Small intestine (tissue), 7 donors: Measurements from ENCODE around the gene DIAPH2. TPM values are rescaled to one million over a fixed set of nuclear protein-coding genes. Genes with fewer than 3 reads are reported as not detected.

Source experiments
- DNase-seq, 2 donors: peaks; one replicate each; pipeline versions ENCODE4 v3.0.0 to v3.0.0-alpha.2; 2013
- FAIRE-seq: peaks from 2 replicates; lab custom pipeline; 2012; peaks lifted over from hg19 to GRCh38; lab: Jason Lieb, UNC
- H3K27ac ChIP-seq, 3 donors: one replicate each; pipeline ENCODE4 v1.5.1; 2013; ENCODE audit warnings: low read length in 2 of 3, mild to moderate bottlenecking in 2 of 3, control low read depth in 1 of 3, inconsistent platforms in 1 of 3, low read depth in 1 of 3, moderate library complexity in 1 of 3
- H3K27me3 ChIP-seq, 3 donors: one replicate each; pipeline ENCODE4 v1.6.1; 2013; ENCODE audit warnings: low read length in 3 of 3, inconsistent platforms in 1 of 3; ENCODE audit not compliant: control insufficient read depth in 3 of 3, insufficient read depth in 3 of 3
- H3K36me3 ChIP-seq, 3 donors: one replicate each; pipeline ENCODE4 v1.6.1; 2013; ENCODE audit warnings: low read length in 3 of 3, inconsistent platforms in 1 of 3, low read depth in 1 of 3, mild to moderate bottlenecking in 1 of 3, moderate library complexity in 1 of 3; ENCODE audit not compliant: control insufficient read depth in 3 of 3, insufficient read depth in 2 of 3
- H3K4me1 ChIP-seq, 3 donors: one replicate each; pipeline ENCODE4 v1.6.1; 2013; ENCODE audit warnings: low read length in 2 of 3, inconsistent platforms in 1 of 3, low read depth in 1 of 3, mild to moderate bottlenecking in 1 of 3, moderate library complexity in 1 of 3; ENCODE audit not compliant: control insufficient read depth in 3 of 3, insufficient read depth in 2 of 3
- H3K4me3 ChIP-seq, 3 donors: one replicate each; pipeline ENCODE4 v1.5.1; 2013; ENCODE audit warnings: low read length in 3 of 3, control low read depth in 1 of 3, inconsistent platforms in 1 of 3, low read depth in 1 of 3, mild to moderate bottlenecking in 1 of 3, moderate library complexity in 1 of 3
- H3K9me3 ChIP-seq, 2 donors: one replicate each; pipeline ENCODE4 v1.6.1; 2013; ENCODE audit warnings: low read depth in 1 of 2, low read length in 1 of 2; ENCODE audit not compliant: control insufficient read depth in 2 of 2, insufficient read depth in 1 of 2
- WGBS, 3 donors: extraction: QIAGEN DNeasy Blood & Tissue Kit; methylation state at CpG; one replicate each; pipeline ENCODE4 v1.1.7; 2013; 5-methylcytosine and 5-hydroxymethylcytosine counted together
- polyA plus RNA-seq, 4 donors: library from polyadenylated mRNA; stranded (reverse) in 3 of 4; unstranded in 1 of 4; fragments of 200-250 nt in 3 of 4; fragments of 120-200 nt in 1 of 4; gene quantifications; one replicate each; pipeline versions ENCODE4 v1.2.1 to v1.2.3, GENCODE V29; 2013
- donor health status: healthy with polysubstance abuse.
- donor health status: control.
- donor health status: control.
- donor health status: Bipolar disorder and iron deficiency.
- donor health status: healthy.

DIAPH2 gene
- polyA plus RNA-seq, 4 donors, result 5.1 to 11.7 (median 6.1) TPM

- Histone ChIP-seq H3K27me3 (no peaks in the 10 kb centered on the region), H3K4me3 (no peak overlapping the region), H3K27ac (no peak overlapping the region), H3K36me3 (no peaks in the 10 kb centered on the region), H3K9me3 (no peaks in the 10 kb centered on the region), H3K4me1 (no peaks in the 10 kb centered on the region)
- FAIRE-seq (no peak), DNase-seq (no peak)
- 73 to 84% (median 78%) methylated on average over 1 of the region's 1 CpG for WGBS, 3 donors
These were observed 622.3 kb downstream of the DIAPH2 start for GRCh38 chrX:97306771-97307470.

GRCh38 chrX:97308171-97308570 is 623.5 kb downstream of the DIAPH2 start:
- no peak overlapping the region for H3K27ac ChIP-seq
- no peaks in the 10 kb centered on the region for H3K9me3 ChIP-seq
- no peaks in the 10 kb centered on the region for H3K36me3 ChIP-seq
- no peak for FAIRE-seq
- no peak overlapping the region for H3K4me3 ChIP-seq
- DNase-seq, result no peak
- no peaks in the 10 kb centered on the region for H3K27me3 ChIP-seq
- 90 to 95% (median 95%) methylated on average over 4 of the region's 4 CpGs for WGBS, 3 donors
- H3K4me1 ChIP-seq, result no peaks in the 10 kb centered on the region

- 72 to 91% (median 82%) methylated on average over 2 of the region's 2 CpGs for WGBS, 3 donors
- DNase-seq (no peak), FAIRE-seq (no peak)
- Histone ChIP-seq H3K36me3 (no peaks in the 10 kb centered on the region), H3K4me3 (no peak overlapping the region), H3K9me3 (no peaks in the 10 kb centered on the region), H3K27ac (no peak overlapping the region), H3K4me1 (no peaks in the 10 kb centered on the region), H3K27me3 (no peaks in the 10 kb centered on the region)
These were observed 625.0 kb downstream of the DIAPH2 start for GRCh38 chrX:97309487-97310116.

- 72 to 91% (median 79%) methylated on average over 5 to 8 of the region's 8 CpGs for WGBS, 3 donors
These were observed 625.7 kb downstream of the DIAPH2 start for GRCh38 chrX:97310373-97310772.

GRCh38 chrX:97311066-97311778 is 626.6 kb downstream of the DIAPH2 start:
- no peak overlapping the region for H3K27ac ChIP-seq
- no peaks in the 10 kb centered on the region for H3K4me1 ChIP-seq
- H3K36me3 ChIP-seq, result no peaks in the 10 kb centered on the region
- WGBS, 3 donors, result 65 to 83% (median 81%) methylated on average over 4 of the region's 4 CpGs
- DNase-seq, result no peak
- FAIRE-seq, result no peak
- H3K9me3 ChIP-seq, result no peaks in the 10 kb centered on the region
- H3K27me3 ChIP-seq, result no peaks in the 10 kb centered on the region
- H3K4me3 ChIP-seq, result no peak overlapping the region

More at GRCh38 chrX:97310373-97310772, 625.7 kb downstream of the DIAPH2 start:
- DNase-seq (no peak), FAIRE-seq (no peak)
- Histone ChIP-seq H3K4me1 (no peaks in the 10 kb centered on the region), H3K9me3 (no peaks in the 10 kb centered on the region), H3K27ac (no peak overlapping the region), H3K36me3 (no peaks in the 10 kb centered on the region), H3K27me3 (no peaks in the 10 kb centered on the region), H3K4me3 (no peak overlapping the region)

- no peak for DNase-seq
- 53 to 88% (median 63%) methylated on average over 1 of the region's 1 CpG for WGBS, 3 donors
- H3K27ac ChIP-seq, result no peak overlapping the region
- no peaks in the 10 kb centered on the region for H3K36me3 ChIP-seq
- no peaks in the 10 kb centered on the region for H3K9me3 ChIP-seq
- no peaks in the 10 kb centered on the region for H3K27me3 ChIP-seq
- no peaks in the 10 kb centered on the region for H3K4me1 ChIP-seq
- no peak overlapping the region for H3K4me3 ChIP-seq
- FAIRE-seq, result no peak
These were observed 629.7 kb downstream of the DIAPH2 start for GRCh38 chrX:97314345-97314744.

- Histone ChIP-seq H3K4me1 (no peaks in the 10 kb centered on the region), H3K4me3 (no peak overlapping the region), H3K36me3 (no peaks in the 10 kb centered on the region), H3K9me3 (no peaks in the 10 kb centered on the region), H3K27ac (no peak overlapping the region), H3K27me3 (no peaks in the 10 kb centered on the region)
- no peak for DNase-seq
- 78 to 93% (median 91%) methylated on average over 7 of the region's 7 CpGs for whole genome bisulfite sequencing, 3 donors
- FAIRE-seq, result no peak
These were observed 631.3 kb downstream of the DIAPH2 start for GRCh38 chrX:97315939-97316338.

GRCh38 chrX:97320305-97320704 is 635.7 kb downstream of the DIAPH2 start:
- WGBS, 3 donors, result 80 to 90% (median 87%) methylated on average over 11 of the region's 11 CpGs
- no peaks in the 10 kb centered on the region for H3K9me3 ChIP-seq
- no peaks in the 10 kb centered on the region for H3K36me3 ChIP-seq
- H3K4me3 ChIP-seq, result no peak overlapping the region
- DNase-seq, result no peak
- no peaks in the 10 kb centered on the region for H3K4me1 ChIP-seq
- no peak for FAIRE-seq
- H3K27ac ChIP-seq, result no peak overlapping the region
- no peaks in the 10 kb centered on the region for H3K27me3 ChIP-seq
